ENCODE results near the gene ARHGAP4. TPM values are rescaled to one million over a fixed set of nuclear protein-coding genes. Genes with fewer than 3 reads are reported as not detected.

The ARHGAP4 gene
- total and polyA plus RNA-seq, 4 donors: 34.2 to 114 (median 80.4) TPM

- H3K4me1 ChIP-seq (ENCODE audit: control insufficient read depth in 5 of 5, insufficient read depth in 5 of 5, low read length in 5 of 5): peaks cover 0 to 42% (median 10%) of the 10 kb centered on the region in 5 donors
- H3K9ac ChIP-seq (ENCODE audit: insufficient read depth in 1 of 2, low read length in 2 of 2): peak overlapping the region in 1 of 2 donors; percentile 49
- H3K9me3 ChIP-seq (ENCODE audit: control insufficient read depth in 4 of 4, insufficient read depth in 3 of 4, low read length in 3 of 4): peaks cover 0 to 3% (median 0%) of the 10 kb centered on the region in 4 donors
- DNase-seq (no peak), ATAC-seq (ENCODE audit: insufficient read depth, low FRiP score) (no peak)
- H3K36me3 ChIP-seq (ENCODE audit: control insufficient read depth in 4 of 4, insufficient read depth in 4 of 4, low read length in 4 of 4): peaks cover 0 to 6% (median under 1%) of the 10 kb centered on the region in 4 donors
- no peaks in the 10 kb centered on the region for H3K27me3 ChIP-seq (ENCODE audit: control insufficient read depth in 3 of 3, insufficient read depth in 3 of 3, low read length in 2 of 3)
- peak overlapping the region; percentile 38 to 49 for H3K27ac ChIP-seq (ENCODE audit: low read depth in 1 of 2, low read length in 1 of 2)
- TF ChIP-seq CTCF (IDR thresholded peaks at IDR 0.05; ENCODE audit: control extremely low read depth, extremely low read depth): no peak
- peak overlapping the region; percentile 8 for H3K4me3 ChIP-seq
- WGBS, 2 donors: 16 to 54% methylated on average over 24 to 25 of the region's 25 CpGs
These were observed 43.2 kb upstream of the ARHGAP4 start for GRCh38 chrX:153969125-153969903.

- 17 to 60% methylated on average over 11 to 12 of the region's 12 CpGs for WGBS, 2 donors
- H3K27ac ChIP-seq (ENCODE audit: low read depth in 1 of 2, low read length in 1 of 2): peak overlapping the region in 1 of 2 donors; percentile 49
- H3K4me1 ChIP-seq (ENCODE audit: control insufficient read depth in 5 of 5, insufficient read depth in 5 of 5, low read length in 5 of 5): peaks cover 0 to 37% (median 10%) of the 10 kb centered on the region in 5 donors
These were observed 42.7 kb upstream of the ARHGAP4 start for GRCh38 chrX:153968754-153969124.

GRCh38 chrX:153968255-153968654, 42.2 kb upstream of the ARHGAP4 start:
- no peak overlapping the region for H3K27ac ChIP-seq (ENCODE audit: low read depth in 1 of 2, low read length in 1 of 2)
- TF ChIP-seq CTCF (IDR thresholded peaks at IDR 0.05; ENCODE audit: control extremely low read depth, extremely low read depth): no peak
- no peaks in the 10 kb centered on the region for H3K27me3 ChIP-seq (ENCODE audit: control insufficient read depth in 3 of 3, insufficient read depth in 3 of 3, low read length in 2 of 3)
- peaks cover 0 to 32% (median 10%) of the 10 kb centered on the region in 5 donors for H3K4me1 ChIP-seq (ENCODE audit: control insufficient read depth in 5 of 5, insufficient read depth in 5 of 5, low read length in 5 of 5)
- ATAC-seq (ENCODE audit: insufficient read depth, low FRiP score) (no peak), DNase-seq (no peak)
- H3K4me3 ChIP-seq: no peak overlapping the region
- H3K9ac ChIP-seq (ENCODE audit: insufficient read depth in 1 of 2, low read length in 2 of 2): no peak overlapping the region
- H3K9me3 ChIP-seq (ENCODE audit: control insufficient read depth in 4 of 4, insufficient read depth in 3 of 4, low read length in 3 of 4): peaks cover 0 to 2% (median 0%) of the 10 kb centered on the region in 4 donors
- peaks cover 0 to 13% (median 3%) of the 10 kb centered on the region in 4 donors for H3K36me3 ChIP-seq (ENCODE audit: control insufficient read depth in 4 of 4, insufficient read depth in 4 of 4, low read length in 4 of 4)
- WGBS, 2 donors: 39 to 60% methylated on average over 9 of the region's 9 CpGs

More at GRCh38 chrX:153968754-153969124, 42.7 kb upstream of the ARHGAP4 start:
- ATAC-seq (ENCODE audit: insufficient read depth, low FRiP score) (no peak), DNase-seq (no peak)
- Histone ChIP-seq H3K4me3 (no peak overlapping the region), H3K9ac (ENCODE audit: insufficient read depth in 1 of 2, low read length in 2 of 2) (no peak overlapping the region), H3K9me3 (ENCODE audit: control insufficient read depth in 4 of 4, insufficient read depth in 3 of 4, low read length in 3 of 4) (no peaks in the 10 kb centered on the region), H3K27me3 (ENCODE audit: control insufficient read depth in 3 of 3, insufficient read depth in 3 of 3, low read length in 2 of 3) (no peaks in the 10 kb centered on the region), H3K36me3 (ENCODE audit: control insufficient read depth in 4 of 4, insufficient read depth in 4 of 4, low read length in 4 of 4) (peaks cover 0 to 10% (median under 1%) of the 10 kb centered on the region in 4 donors)
- no peak for TF ChIP-seq CTCF (IDR thresholded peaks at IDR 0.05; ENCODE audit: control extremely low read depth, extremely low read depth)

All from lung (tissue), 12 donors.